ENCODE data around the gene RAB11B. TPM values are rescaled to one million over a fixed set of nuclear protein-coding genes. Genes with fewer than 3 reads are reported as not detected.

RAB11B gene
- total and polyA plus RNA-seq, 9 of the 15 experiments (the other 6 are each of a cell fraction or from before 2014, with no cell fraction given) = 0.74 to 71.0 (median 13.8) TPM

DNA sequence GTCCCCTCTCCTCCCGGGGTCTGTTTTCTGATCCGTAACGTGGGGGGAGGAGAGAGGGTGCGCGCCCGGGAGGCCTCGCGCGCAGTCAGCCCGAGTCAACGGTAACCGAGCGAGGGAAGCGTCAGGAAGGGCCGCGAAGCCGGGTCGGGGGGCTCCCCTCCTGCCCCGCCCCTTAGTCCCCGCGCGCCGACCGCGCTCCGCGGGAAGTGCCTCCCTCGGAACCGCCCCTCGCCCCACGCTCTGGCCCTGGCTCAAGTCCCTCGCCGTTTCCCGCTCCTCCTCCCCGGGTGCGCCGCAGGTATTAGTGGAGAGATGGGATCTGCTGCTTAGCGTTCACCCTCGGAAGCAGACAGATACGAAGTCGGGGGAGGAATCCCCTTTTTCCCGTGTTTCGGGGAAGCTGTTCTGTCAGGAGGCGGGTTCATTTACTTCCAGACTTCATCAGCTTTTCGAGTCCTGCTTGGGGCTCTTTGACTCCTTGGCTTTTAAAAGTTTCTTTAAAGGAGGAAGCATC, 55.4 kb downstream of the RAB11B start:
- Histone ChIP-seq H4K20me1 (replicated peaks; ENCODE audit: control insufficient read depth, insufficient read depth, low read length) (peaks cover 35% of the 10 kb centered on the region), H3K4me3 (peak overlapping the region; percentile 96), H3K4me1 (replicated peaks in 1 of 2; ENCODE audit: control insufficient read depth in 2 of 2, insufficient read depth in 2 of 2, low read length in 2 of 2) (peaks cover 23 to 38% of the 10 kb centered on the region in 2 experiments), H3K9me3 (replicated peaks; ENCODE audit: control insufficient read depth, insufficient read depth, low read depth, low read length) (no peaks in the 10 kb centered on the region), H3K9me1 (ENCODE audit: control insufficient read depth, insufficient read depth, low read length) (peaks cover 7% of the 10 kb centered on the region), H3K9ac (ENCODE audit: insufficient read depth in 1 of 2, low read depth in 2 of 2, low read length in 2 of 2) (peak overlapping the region; percentile 100), H3K4me2 (ENCODE audit: insufficient read depth, low read length) (peak overlapping the region; percentile 88), H2AFZ (ENCODE audit: low read depth, low read length) (no peak overlapping the region), H3K27ac (ENCODE audit: extremely low read depth, low read depth, low read length) (peak overlapping the region; percentile 98), H3K36me3 (ENCODE audit: control insufficient read depth, insufficient read depth, low read length) (peaks cover 39% of the 10 kb centered on the region), H3K79me2 (ENCODE audit: control insufficient read depth, insufficient read depth, low read length) (peaks cover 57% of the 10 kb centered on the region), H3K27me3 (ENCODE audit: control insufficient read depth in 2 of 2, insufficient read depth in 2 of 2, low read length in 2 of 2) (no peaks in the 10 kb centered on the region)
- peak; percentile 68 for ATAC-seq
- POLR2A ChIA-PET = interaction anchor here (0.6 to 4.4 kb wide), 8 partner anchors 12 to 91 kb away, joined by 3 to 31 read pairs (median 8); partner anchors contain the start of gene ZNF414
- peak; percentile 65 for FAIRE-seq
- CTCF ChIA-PET (ENCODE audit: low intra/inter-chr PET ratio) = no interaction called here
- under 1% methylated on average over 31 of the region's 45 CpGs for WGBS (ENCODE audit: insufficient coverage, low coverage, missing lambda C conversion rate)
- intact Hi-C loops (cut with micrococcal nuclease) = loop anchor here (2.0 kb wide), 1 partner anchor 27 kb away; no protein-coding TSS in a partner anchor
- peak; percentile 55 to 76 (median 74) for DNase-seq (ENCODE audit: extremely low read depth in 1 of 4, low spot score in 3 of 4)
- BruUV-seq (replicated peaks) = no TSS peak
- in situ Hi-C loops (cut with MboI) = no loop called here
- TF ChIP-seq CREB3 (tag; conservative IDR thresholded peaks at IDR 0.05; ENCODE audit: low read depth) (no peak), ATF4 (CRISPR knock-in tag; IDR thresholded peaks at IDR 0.05) (no peak), CREB1 (IDR thresholded peaks at IDR 0.05) (no peak), CREB1 (CRISPR knock-in tag; IDR thresholded peaks at IDR 0.05) (no peak), ATF6 (CRISPR knock-in tag; IDR thresholded peaks at IDR 0.05) (peak; percentile 7; the same call in 1 of the 2 replicates), E2F5 (CRISPR knock-in tag; IDR thresholded peaks at IDR 0.05) (no peak), C11orf30 (IDR thresholded peaks at IDR 0.05; ENCODE audit: low read depth) (no peak), SRSF9 (IDR thresholded peaks at IDR 0.05; ENCODE audit: borderline replicate concordance, low read depth, low read length) (no peak), CHD1 (IDR thresholded peaks at IDR 0.05; ENCODE audit: low read length) (peak; percentile 76), MXD1 (CRISPR knock-in tag; IDR thresholded peaks at IDR 0.05; ENCODE audit: borderline replicate concordance, poor library complexity, severe bottlenecking) (no peak), ZNF140 (CRISPR knock-in tag; IDR thresholded peaks at IDR 0.05) (no peak), PHB2 (IDR thresholded peaks at IDR 0.05; ENCODE audit: low read depth) (no peak)
- TF ChIP-seq, protein P1, sequence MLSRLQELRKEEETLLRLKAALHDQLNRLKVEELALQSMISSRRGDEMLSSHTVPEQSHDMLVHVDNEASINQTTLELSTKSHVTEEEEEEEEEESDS (CRISPR knock-in tag; IDR thresholded peaks at IDR 0.05) = no peak
- TF ChIP-seq, protein P2, sequence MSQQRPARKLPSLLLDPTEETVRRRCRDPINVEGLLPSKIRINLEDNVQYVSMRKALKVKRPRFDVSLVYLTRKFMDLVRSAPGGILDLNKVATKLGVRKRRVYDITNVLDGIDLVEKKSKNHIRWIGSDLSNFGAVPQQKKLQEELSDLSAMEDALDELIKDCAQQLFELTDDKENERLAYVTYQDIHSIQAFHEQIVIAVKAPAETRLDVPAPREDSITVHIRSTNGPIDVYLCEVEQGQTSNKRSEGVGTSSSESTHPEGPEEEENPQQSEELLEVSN (IDR thresholded peaks at IDR 0.05; ENCODE audit: borderline replicate concordance in 1 of 2, extremely low read depth in 1 of 2, insufficient read depth in 1 of 2, insufficient read length in 1 of 2, low read depth in 1 of 2, low read length in 1 of 2, poor library complexity in 1 of 2, severe bottlenecking in 1 of 2) = peak; percentile 69 to 81

Data from K562 (cell line).